GM06990 (cell line): ENCODE measurements around the gene NKAIN1.

Experiments
- DNase-seq: peaks from one replicate; pipeline ENCODE4 v3.0.0-alpha.2; 2011; ENCODE audit not compliant: insufficient read length; ENCODE audit errors: extremely low read depth
- H3K27me3 ChIP-seq: replicated peaks from 2 replicates; pipeline ENCODE4 v1.6.0; 2011; ENCODE audit warnings: low read length; ENCODE audit not compliant: control insufficient read depth, insufficient read depth
- H3K36me3 ChIP-seq: 2 replicates; pipeline ENCODE4 v1.5.1; 2011; ENCODE audit warnings: low read length; ENCODE audit not compliant: control insufficient read depth, insufficient read depth
- H3K4me3 ChIP-seq: replicated peaks from 2 replicates; pipeline ENCODE4 v1.5.1; 2011; ENCODE audit warnings: low read depth, mild to moderate bottlenecking, control low read depth, low read length
- CTCF ChIP-seq: IDR thresholded peaks from 2 replicates; pipeline ENCODE4 v1.5.1; 2011; ENCODE audit warnings: low read length, control low read depth, mild to moderate bottlenecking, inconsistent platforms; ENCODE audit not compliant: insufficient read depth, poor library complexity, severe bottlenecking

Gene NKAIN1

DNA sequence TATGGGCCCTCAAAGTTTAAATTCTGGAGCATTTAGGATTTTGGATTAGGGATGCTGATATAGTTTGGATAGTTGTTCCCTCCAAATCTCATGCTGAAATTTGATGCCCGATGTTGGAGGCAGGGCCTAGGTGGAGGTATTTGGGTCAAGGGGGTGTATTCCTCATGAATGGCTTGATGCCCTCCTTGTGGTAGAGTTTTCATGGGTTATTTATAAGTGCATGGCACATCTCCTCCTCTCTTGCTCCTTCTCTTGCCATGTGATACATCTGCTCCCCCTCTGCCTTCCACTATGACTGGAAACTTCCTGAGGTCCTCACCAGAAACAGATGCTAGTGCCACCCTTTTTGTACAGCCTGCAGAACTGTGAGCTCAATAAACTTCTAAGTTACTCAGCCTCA, 17.5 kb upstream of the NKAIN1 start:
- Histone ChIP-seq H3K36me3 (peaks cover 10% of the 10 kb centered on the region), H3K4me3 (no peak overlapping the region), H3K27me3 (no peaks in the 10 kb centered on the region)
- TF ChIP-seq CTCF, result no peak
- no peak for DNase-seq

DNA sequence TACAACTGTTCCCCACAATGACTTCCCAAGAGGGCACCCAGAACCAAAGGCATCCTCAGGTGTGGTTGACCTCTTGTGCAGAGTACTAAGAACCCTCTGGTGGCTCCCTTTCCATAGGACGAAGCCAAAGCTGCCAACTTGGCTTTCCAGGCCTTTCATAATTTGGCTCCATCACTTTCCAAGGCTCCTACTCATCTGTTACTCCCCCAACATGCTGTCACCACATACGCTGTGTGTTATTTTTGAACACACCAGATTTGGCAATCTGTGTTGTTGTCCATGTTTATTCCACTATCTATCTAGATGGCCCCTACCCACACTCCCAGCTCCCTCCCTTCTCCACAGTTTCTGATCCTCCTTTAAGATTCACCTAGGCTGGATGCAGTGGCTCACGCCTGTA, 10.2 kb upstream of the NKAIN1 start:
- no peak for TF ChIP-seq CTCF
- no peaks in the 10 kb centered on the region for H3K27me3 ChIP-seq
- no peak for DNase-seq
- H3K4me3 ChIP-seq, result no peak overlapping the region
- H3K36me3 ChIP-seq, result no peaks in the 10 kb centered on the region

DNA sequence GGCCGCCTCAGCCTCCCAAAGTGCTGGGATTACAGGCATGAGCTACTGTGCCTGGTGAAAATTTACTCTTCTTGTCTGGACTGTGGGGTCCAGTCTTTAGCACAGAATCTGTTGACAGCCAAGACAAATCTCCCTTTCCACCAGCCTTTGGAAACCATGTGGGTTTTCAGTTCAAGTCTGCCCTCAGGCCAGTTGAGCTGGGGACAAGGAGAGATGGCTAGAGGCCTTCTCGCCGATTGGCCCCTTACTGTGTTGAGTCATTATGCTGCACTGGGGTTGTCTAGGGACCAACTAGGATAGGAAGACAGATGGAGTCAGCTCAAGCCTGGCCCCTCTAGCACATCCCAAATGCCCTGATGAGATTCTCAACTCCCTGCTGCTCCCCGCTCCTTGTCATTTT, 8.6 kb upstream of the NKAIN1 start:
- no peak for TF ChIP-seq CTCF

GRCh38 chr1:31244326-31244725, 4.6 kb upstream of the NKAIN1 start:
- TF ChIP-seq CTCF, result no peak
- Histone ChIP-seq H3K27me3 (no peaks in the 10 kb centered on the region), H3K36me3 (no peaks in the 10 kb centered on the region), H3K4me3 (no peak overlapping the region)
- DNase-seq, result no peak

More for the DNA sequence above, 8.6 kb upstream of the NKAIN1 start:
- no peak for DNase-seq
- Histone ChIP-seq H3K4me3 (no peak overlapping the region), H3K36me3 (no peaks in the 10 kb centered on the region), H3K27me3 (no peaks in the 10 kb centered on the region)

DNA sequence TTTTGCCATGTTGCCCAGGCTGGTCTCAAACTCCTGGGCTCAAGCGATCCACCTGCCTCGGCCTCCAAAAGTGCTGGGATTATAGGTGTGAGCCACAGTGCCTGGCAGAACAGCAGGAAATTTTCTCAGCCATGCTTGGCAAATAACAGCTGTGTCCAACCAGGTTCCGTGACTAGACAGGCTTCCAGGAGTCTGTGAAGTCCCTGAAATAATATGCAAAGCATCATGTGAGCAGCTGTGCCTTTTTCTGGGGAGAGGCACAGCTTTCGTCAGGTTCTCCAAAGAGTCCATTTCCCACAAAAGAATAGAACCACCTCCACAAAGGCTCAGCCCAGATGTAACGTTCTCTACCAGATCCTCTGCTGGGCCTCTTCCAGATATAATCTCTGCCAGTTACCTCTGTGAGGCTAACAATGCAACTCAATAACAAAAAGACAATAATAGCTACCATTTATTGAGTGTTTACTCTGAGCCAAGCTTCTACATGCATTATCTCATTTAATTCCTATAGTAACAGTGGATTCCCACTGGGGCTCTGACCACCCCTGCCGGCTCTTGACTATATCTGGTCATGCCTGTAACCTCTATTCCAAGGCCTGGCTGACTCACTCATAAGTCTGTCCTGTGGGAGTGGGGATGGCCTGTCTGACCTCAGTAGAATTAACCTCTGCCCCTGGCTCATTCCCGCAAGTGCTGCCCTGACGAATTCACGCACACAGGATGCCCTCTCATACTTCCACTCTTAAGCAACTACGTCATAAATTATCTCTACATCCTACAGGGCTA, 4.0 kb upstream of the NKAIN1 start:
- peaks cover 1% of the 10 kb centered on the region; the same call in 1 of the 2 replicates for H3K27me3 ChIP-seq
- no peak overlapping the region for H3K4me3 ChIP-seq
- no peaks in the 10 kb centered on the region for H3K36me3 ChIP-seq
- no peak for DNase-seq
- TF ChIP-seq CTCF, result no peak

- TF ChIP-seq CTCF, result no peak
- Histone ChIP-seq H3K36me3 (no peaks in the 10 kb centered on the region), H3K27me3 (peaks cover 5% of the 10 kb centered on the region; the same call in 1 of the 2 replicates), H3K4me3 (no peak overlapping the region)
- no peak for DNase-seq
Observed at GRCh38 chr1:31241321-31241720, 1.6 kb upstream of the NKAIN1 start.
